LNCAP (cell line): ENCODE results near the gene PIGS.

Source experiments
- CTCF ChIP-seq: fragments of 450-650 bp; IDR thresholded peaks from 2 replicates; pipeline ENCODE4 v1.5.1; 2017; ENCODE audit warnings: mild to moderate bottlenecking

The PIGS gene

GRCh38 chr17:28537219-28537610, 34.1 kb downstream of the PIGS start:
- no peak for TF ChIP-seq CTCF

GRCh38 chr17:28536532-28537218, 34.6 kb downstream of the PIGS start:
- TF ChIP-seq CTCF: no peak

GRCh38 chr17:28534740-28535375, 36.5 kb downstream of the PIGS start:
- TF ChIP-seq CTCF: no peak

- no peak for TF ChIP-seq CTCF
Observed at GRCh38 chr17:28533091-28533807, 38.1 kb downstream of the PIGS start.

GRCh38 chr17:28532050-28532960, 39.0 kb downstream of the PIGS start:
- no peak for TF ChIP-seq CTCF

- no peak for TF ChIP-seq CTCF
Observed at GRCh38 chr17:28530926-28531325, 40.4 kb downstream of the PIGS start.

GRCh38 chr17:28530250-28530649, 41.1 kb downstream of the PIGS start:
- no peak for TF ChIP-seq CTCF
